LNCAP (cell line): ENCODE data around the gene AKAP17A.

Experiments
- CTCF ChIP-seq: fragments of 450-650 bp; IDR thresholded peaks from 2 replicates; pipeline ENCODE4 v1.5.1; 2017; ENCODE audit warnings: mild to moderate bottlenecking

AKAP17A gene

DNA sequence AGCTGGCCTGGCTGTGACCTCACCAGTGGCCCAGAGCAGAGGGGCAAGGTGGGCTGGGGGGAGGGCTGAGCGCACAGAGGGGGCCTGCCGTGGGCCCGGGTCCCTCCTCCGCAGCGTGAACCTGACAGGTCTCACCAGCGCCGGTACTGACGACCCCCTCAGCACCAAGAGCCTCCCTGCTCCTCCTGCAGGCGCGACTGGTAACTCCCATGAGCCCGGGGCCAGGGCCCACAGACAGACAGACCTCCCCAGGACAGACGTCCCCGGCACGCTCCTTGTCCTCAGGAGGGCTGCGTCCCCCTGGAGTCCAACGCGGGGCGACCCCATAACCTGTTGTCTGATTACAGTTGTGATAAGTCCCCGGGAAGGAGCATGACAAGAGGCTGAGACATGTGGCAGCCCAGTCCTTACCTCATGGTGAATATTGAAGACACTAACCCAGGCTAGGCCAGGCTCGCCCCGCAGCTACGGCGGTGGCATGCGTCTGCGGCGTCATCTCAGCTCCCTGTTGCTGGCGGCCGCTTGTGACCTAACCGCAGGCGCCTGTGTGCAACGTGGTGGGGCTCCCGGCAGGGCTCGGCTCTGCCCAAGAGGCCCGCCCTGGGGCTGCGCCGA is 8.5 kb downstream of the AKAP17A start:
- no peak for TF ChIP-seq CTCF

- no peak for TF ChIP-seq CTCF
Observed at GRCh38 chrX:1600406-1601050, 9.1 kb downstream of the AKAP17A start.

DNA sequence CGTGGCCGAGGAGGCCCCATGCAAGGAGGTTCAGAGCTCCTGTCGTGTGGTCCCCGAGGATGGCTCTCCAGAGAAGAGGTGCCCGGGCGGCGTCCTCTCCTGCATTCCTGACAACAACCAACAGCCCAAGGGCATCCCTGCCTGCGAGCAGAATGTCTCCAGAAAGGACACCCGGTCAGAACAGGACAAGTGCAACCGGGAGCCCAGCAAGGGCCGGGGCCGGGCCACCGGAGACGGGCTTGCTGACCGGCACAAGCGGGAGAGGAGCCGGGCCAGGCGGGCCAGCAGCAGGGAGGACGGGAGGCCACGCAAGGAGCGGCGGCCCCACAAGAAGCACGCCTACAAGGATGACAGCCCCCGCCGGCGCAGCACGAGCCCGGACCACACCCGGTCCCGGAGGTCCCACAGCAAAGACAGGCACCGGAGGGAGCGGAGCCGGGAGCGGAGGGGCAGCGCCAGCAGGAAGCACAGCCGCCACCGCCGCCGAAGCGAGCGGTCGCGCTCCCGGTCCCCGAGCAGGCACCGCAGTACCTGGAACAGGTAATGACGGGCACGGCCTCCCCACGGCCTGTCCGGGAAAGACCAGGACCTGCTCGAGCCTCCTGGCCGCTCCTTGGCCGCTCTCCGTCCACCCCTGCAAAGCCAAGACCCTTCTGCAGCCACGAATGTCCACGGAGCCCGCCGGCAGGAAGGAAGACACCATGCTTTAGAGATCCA is 9.8 kb downstream of the AKAP17A start:
- TF ChIP-seq CTCF: no peak

DNA sequence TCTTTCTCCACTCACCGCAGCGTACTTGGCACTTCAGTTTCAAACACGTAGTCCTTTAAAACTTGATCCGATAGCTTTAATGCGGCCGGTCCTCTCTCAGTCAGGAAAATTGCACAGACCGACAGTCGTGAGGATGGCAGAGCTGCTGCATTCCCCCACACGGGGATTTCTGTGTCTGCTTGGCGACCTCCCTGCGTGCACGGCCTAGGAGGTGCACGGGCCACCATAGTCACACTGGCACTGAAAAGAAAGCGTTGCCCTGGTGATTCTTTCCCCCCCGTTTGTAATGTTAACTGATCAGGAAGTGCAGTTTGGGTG is 10.3 kb downstream of the AKAP17A start:
- no peak for TF ChIP-seq CTCF

GRCh38 chrX:1602299-1602698 is 10.9 kb downstream of the AKAP17A start:
- no peak for TF ChIP-seq CTCF

- no peak for TF ChIP-seq CTCF
Observed at GRCh38 chrX:1606496-1606895, 15.1 kb downstream of the AKAP17A start.

DNA sequence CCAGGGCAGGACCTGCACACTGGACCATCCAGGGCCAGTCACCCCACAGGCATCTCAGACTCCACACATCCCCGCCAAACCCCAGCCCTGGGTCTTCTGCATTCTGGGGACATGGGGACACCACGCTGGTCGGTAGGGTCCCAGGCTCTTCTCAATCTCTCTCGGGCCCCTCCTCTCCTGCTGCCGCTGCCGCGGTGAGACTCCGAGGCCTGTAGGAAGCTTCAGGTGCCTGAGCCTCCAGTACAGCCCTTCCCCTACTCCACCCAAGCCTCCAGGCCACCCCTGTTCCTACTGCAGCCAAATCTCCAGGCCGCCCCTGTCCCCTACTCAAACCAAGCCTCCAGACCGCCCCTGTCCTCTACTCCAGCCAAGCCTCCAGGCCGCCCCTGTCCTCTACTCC is 17.9 kb downstream of the AKAP17A start:
- TF ChIP-seq CTCF: no peak
